ENCODE measurements around the gene KAT5.
"Not testable (repeated sequence)": the region's sequence is repeated elsewhere in the genome, so short reads cannot be mapped to it uniquely, and the experiment has no call there.

The KAT5 gene

GRCh38 chr11:65695459-65696241 lies 16.4 kb upstream of the KAT5 start:
- Histone ChIP-seq H3K4me1 (ENCODE audit: insufficient read depth, low read length) (no peaks in the 10 kb centered on the region), H3K9me3 (ENCODE audit: insufficient read depth, low read depth, low read length) (peaks cover 5% of the 10 kb centered on the region; the same call in 1 of the 2 replicates), H3K27me3 (ENCODE audit: insufficient read depth, low read length) (no peaks in the 10 kb centered on the region), H3K27ac (ENCODE audit: low read depth, low read length) (no peak overlapping the region), H3K36me3 (ENCODE audit: insufficient read depth, low read length) (no peaks in the 10 kb centered on the region), H3K9ac (ENCODE audit: low read depth, low read length) (no peak overlapping the region), H3K4me3 (ENCODE audit: low read length) (no peak overlapping the region)
- 89% methylated on average over 12 of the region's 12 CpGs for WGBS

DNA sequence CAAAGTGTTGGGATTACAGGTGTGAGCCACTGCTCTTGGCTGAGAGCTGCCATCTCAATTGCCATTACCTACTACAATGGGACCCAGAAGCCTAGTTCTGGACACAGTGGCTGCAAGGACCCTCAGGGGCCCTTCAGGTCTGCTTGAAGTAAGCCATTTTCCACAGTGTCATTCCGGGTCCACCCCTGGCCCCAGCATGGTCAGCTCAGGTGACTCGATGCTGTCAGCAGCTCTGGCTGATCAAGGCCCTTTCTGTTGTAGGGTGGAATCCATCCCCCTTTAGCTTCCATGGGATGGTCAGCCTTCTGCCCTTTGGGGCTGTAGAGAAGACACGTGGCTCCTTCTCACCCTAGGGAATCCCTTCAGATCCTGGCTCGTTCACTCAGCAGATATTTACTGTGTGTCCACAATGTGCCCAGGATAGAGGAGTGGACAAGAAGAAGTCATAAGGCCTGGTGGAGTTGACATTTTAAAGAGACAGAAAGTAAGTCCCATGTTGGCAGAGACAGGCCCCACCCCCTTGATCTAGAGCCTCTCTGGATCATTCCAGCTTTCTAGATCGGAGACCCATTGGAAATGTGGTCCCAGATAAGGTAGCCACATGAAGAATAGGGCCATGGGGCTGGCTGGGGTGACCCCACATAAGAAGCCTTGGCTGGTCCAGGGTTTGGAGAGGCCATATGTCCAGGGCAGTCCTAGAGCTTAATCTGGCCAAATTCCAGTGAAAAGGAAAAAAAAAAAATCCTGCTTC lies 15.1 kb upstream of the KAT5 start:
- H3K36me3 ChIP-seq (ENCODE audit: insufficient read depth, low read length) = no peaks in the 10 kb centered on the region
- H3K9me3 ChIP-seq (ENCODE audit: insufficient read depth, low read depth, low read length) = peaks cover 9% of the 10 kb centered on the region; the same call in 1 of the 2 replicates
- 89% methylated on average over 5 of the region's 5 CpGs for WGBS
- H3K27me3 ChIP-seq (ENCODE audit: insufficient read depth, low read length) = no peaks in the 10 kb centered on the region
- no peaks in the 10 kb centered on the region for H3K4me1 ChIP-seq (ENCODE audit: insufficient read depth, low read length)
- H3K9ac ChIP-seq (ENCODE audit: low read depth, low read length) = no peak overlapping the region
- H3K27ac ChIP-seq (ENCODE audit: low read depth, low read length) = no peak overlapping the region
- no peak overlapping the region for H3K4me3 ChIP-seq (ENCODE audit: low read length)

GRCh38 chr11:65698205-65698604 lies 13.8 kb upstream of the KAT5 start:
- whole genome bisulfite sequencing = 90% methylated on average over 8 of the region's 8 CpGs
- Histone ChIP-seq H3K4me1 (ENCODE audit: insufficient read depth, low read length) (no peaks in the 10 kb centered on the region), H3K27ac (ENCODE audit: low read depth, low read length) (no peak overlapping the region), H3K9ac (ENCODE audit: low read depth, low read length) (no peak overlapping the region), H3K4me3 (ENCODE audit: low read length) (no peak overlapping the region), H3K36me3 (ENCODE audit: insufficient read depth, low read length) (no peaks in the 10 kb centered on the region), H3K9me3 (ENCODE audit: insufficient read depth, low read depth, low read length) (peaks cover 9% of the 10 kb centered on the region; the same call in 1 of the 2 replicates), H3K27me3 (ENCODE audit: insufficient read depth, low read length) (peaks cover 5% of the 10 kb centered on the region; the same call in 1 of the 2 replicates)

DNA sequence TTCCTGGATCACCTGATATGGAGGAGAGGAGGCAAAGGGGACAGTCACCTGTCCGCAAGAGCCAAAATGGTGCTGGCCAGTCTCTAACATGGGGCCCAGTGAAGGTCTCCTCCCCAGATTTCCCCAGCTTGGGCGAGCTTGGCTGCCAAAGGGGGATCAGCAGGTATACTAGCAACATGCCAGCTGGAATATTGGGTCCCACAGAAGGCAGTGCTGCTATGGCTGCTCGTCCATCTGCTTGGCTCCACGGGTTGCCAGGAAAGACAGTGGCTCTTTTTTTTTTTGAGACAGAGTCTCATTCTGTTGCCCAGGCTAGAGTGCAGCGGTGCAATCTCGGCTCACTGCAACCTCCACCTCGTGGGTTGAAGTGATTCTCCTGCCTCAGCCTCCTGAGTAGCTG lies 12.7 kb upstream of the KAT5 start:
- no peaks in the 10 kb centered on the region for H3K4me1 ChIP-seq (ENCODE audit: insufficient read depth, low read length)
- H3K27ac ChIP-seq (ENCODE audit: low read depth, low read length) = no peak overlapping the region
- no peak overlapping the region for H3K4me3 ChIP-seq (ENCODE audit: low read length)
- WGBS = 82% methylated on average over 7 of the region's 7 CpGs
- H3K9ac ChIP-seq (ENCODE audit: low read depth, low read length) = no peak overlapping the region
- H3K9me3 ChIP-seq (ENCODE audit: insufficient read depth, low read depth, low read length) = peaks cover 9% of the 10 kb centered on the region; the same call in 1 of the 2 replicates
- H3K27me3 ChIP-seq (ENCODE audit: insufficient read depth, low read length) = peaks cover 6% of the 10 kb centered on the region; the same call in 1 of the 2 replicates
- H3K36me3 ChIP-seq (ENCODE audit: insufficient read depth, low read length) = no peaks in the 10 kb centered on the region

- WGBS = 94% methylated on average over 2 of the region's 3 CpGs
- Histone ChIP-seq H3K9me3 (ENCODE audit: insufficient read depth, low read depth, low read length) (peaks cover 9% of the 10 kb centered on the region; the same call in 1 of the 2 replicates), H3K4me3 (ENCODE audit: low read length) (no peak overlapping the region), H3K27ac (ENCODE audit: low read depth, low read length) (no peak overlapping the region), H3K9ac (ENCODE audit: low read depth, low read length) (no peak overlapping the region), H3K36me3 (ENCODE audit: insufficient read depth, low read length) (no peaks in the 10 kb centered on the region), H3K27me3 (ENCODE audit: insufficient read depth, low read length) (peaks cover 6% of the 10 kb centered on the region; the same call in 1 of the 2 replicates), H3K4me1 (ENCODE audit: insufficient read depth, low read length) (no peaks in the 10 kb centered on the region)
Observed at GRCh38 chr11:65700399-65700798, 11.7 kb upstream of the KAT5 start.

DNA sequence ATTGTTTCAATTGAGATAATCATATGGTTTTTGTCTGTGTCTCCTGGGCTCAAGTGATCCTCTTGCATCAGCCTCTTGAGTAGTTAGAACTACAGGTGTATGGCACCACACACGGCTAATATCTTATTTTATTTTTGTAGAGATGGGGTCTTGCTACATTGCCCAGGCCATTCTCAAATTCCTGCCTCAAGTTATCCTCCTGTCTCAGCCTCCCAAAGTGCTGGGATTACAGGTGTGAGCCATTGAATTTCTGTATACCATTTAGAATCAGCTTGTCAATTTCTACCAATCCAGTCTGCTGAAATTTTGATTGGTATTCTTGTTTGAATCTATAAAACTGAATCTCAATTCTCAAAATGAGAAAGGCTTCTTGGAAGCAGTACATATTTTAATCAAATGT lies 10.4 kb upstream of the KAT5 start:
- H3K27me3 ChIP-seq (ENCODE audit: insufficient read depth, low read length) = peaks cover 6% of the 10 kb centered on the region; the same call in 1 of the 2 replicates
- peaks cover 9% of the 10 kb centered on the region; the same call in 1 of the 2 replicates for H3K9me3 ChIP-seq (ENCODE audit: insufficient read depth, low read depth, low read length)
- no peak overlapping the region for H3K9ac ChIP-seq (ENCODE audit: low read depth, low read length)
- H3K4me1 ChIP-seq (ENCODE audit: insufficient read depth, low read length) = no peaks in the 10 kb centered on the region
- H3K27ac ChIP-seq (ENCODE audit: low read depth, low read length) = no peak overlapping the region
- H3K4me3 ChIP-seq (ENCODE audit: low read length) = no peak overlapping the region
- no CpG with 5 or more reads among the region's 1 CpG for WGBS
- H3K36me3 ChIP-seq (ENCODE audit: insufficient read depth, low read length) = no peaks in the 10 kb centered on the region

GRCh38 chr11:65703846-65704245 lies 8.2 kb upstream of the KAT5 start:
- Histone ChIP-seq H3K4me3 (ENCODE audit: low read length) (no peak overlapping the region), H3K4me1 (ENCODE audit: insufficient read depth, low read length) (no peaks in the 10 kb centered on the region), H3K36me3 (ENCODE audit: insufficient read depth, low read length) (no peaks in the 10 kb centered on the region), H3K9me3 (ENCODE audit: insufficient read depth, low read depth, low read length) (peaks cover 9% of the 10 kb centered on the region; the same call in 1 of the 2 replicates), H3K27me3 (ENCODE audit: insufficient read depth, low read length) (peaks cover 17% of the 10 kb centered on the region), H3K27ac (ENCODE audit: low read depth, low read length) (no peak overlapping the region), H3K9ac (ENCODE audit: low read depth, low read length) (no peak overlapping the region)
- 95% methylated on average over 1 of the region's 4 CpGs for WGBS

GRCh38 chr11:65706303-65706763 lies 5.7 kb upstream of the KAT5 start:
- not testable (repeated sequence) for H3K4me3 ChIP-seq (ENCODE audit: low read length); H3K4me1 ChIP-seq (ENCODE audit: insufficient read depth, low read length); H3K36me3 ChIP-seq (ENCODE audit: insufficient read depth, low read length); H3K9me3 ChIP-seq (ENCODE audit: insufficient read depth, low read depth, low read length); H3K27ac ChIP-seq (ENCODE audit: low read depth, low read length); H3K9ac ChIP-seq (ENCODE audit: low read depth, low read length)
- WGBS = 19% methylated on average over 14 of the region's 14 CpGs
- H3K27me3 ChIP-seq (ENCODE audit: insufficient read depth, low read length) = peaks cover 17% of the 10 kb centered on the region

DNA sequence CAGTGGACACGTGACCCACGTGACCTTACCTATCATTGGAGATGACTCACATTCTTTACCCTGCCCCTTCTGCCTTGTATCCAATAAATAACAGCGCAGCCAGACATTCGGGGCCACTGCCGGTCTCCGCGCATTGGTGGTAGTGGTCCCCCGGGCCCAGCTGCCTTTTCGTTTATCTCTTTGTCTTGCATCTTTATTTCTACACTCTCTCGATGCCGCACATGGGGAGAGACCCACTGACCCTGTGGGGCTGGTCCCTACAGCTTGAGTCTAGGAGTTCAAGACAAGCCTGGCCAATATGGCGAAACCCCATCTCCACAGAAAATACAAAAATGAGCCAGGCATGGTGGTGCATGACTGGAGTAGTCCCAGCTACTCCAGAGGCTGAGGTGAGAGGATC lies 5.0 kb upstream of the KAT5 start:
- H3K27ac ChIP-seq (ENCODE audit: low read depth, low read length); H3K4me3 ChIP-seq (ENCODE audit: low read length); H3K9me3 ChIP-seq (ENCODE audit: insufficient read depth, low read depth, low read length); H3K9ac ChIP-seq (ENCODE audit: low read depth, low read length); H3K4me1 ChIP-seq (ENCODE audit: insufficient read depth, low read length); H3K36me3 ChIP-seq (ENCODE audit: insufficient read depth, low read length): not testable (repeated sequence)
- H3K27me3 ChIP-seq (ENCODE audit: insufficient read depth, low read length) = peaks cover 17% of the 10 kb centered on the region
- 93% methylated on average over 10 of the region's 12 CpGs for WGBS

- Histone ChIP-seq H3K9me3 (ENCODE audit: insufficient read depth, low read depth, low read length) (no peaks in the 10 kb centered on the region), H3K27ac (ENCODE audit: low read depth, low read length) (no peak overlapping the region)
- 87% methylated on average over 4 of the region's 5 CpGs for WGBS
Observed at GRCh38 chr11:65708451-65708850, 3.6 kb upstream of the KAT5 start.

DNA sequence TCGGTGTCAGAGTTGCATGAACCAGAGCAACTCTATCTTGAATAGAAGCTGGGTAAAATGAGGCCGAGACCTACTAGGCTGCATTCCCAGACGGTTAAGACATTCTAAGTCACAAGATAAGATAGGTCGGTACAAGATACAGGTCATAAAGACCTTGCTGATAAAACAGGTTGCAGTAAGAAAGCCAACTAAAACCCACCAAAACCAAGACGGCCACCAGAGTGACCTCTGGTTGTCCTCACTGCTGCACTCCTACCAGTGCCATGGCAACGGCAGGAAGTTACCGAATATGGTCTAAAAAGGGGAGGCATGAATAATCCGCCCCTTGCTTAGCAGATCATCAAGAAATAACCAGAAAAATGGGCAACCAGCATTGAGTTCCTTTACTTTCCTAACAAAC lies 2.4 kb upstream of the KAT5 start:
- Histone ChIP-seq H3K9ac (ENCODE audit: low read depth, low read length) (no peak overlapping the region), H3K27me3 (ENCODE audit: insufficient read depth, low read length) (peaks cover 11% of the 10 kb centered on the region), H3K9me3 (ENCODE audit: insufficient read depth, low read depth, low read length) (no peaks in the 10 kb centered on the region), H3K4me3 (ENCODE audit: low read length) (no peak overlapping the region), H3K4me1 (ENCODE audit: insufficient read depth, low read length) (no peaks in the 10 kb centered on the region), H3K36me3 (ENCODE audit: insufficient read depth, low read length) (peaks cover 19% of the 10 kb centered on the region), H3K27ac (ENCODE audit: low read depth, low read length) (no peak overlapping the region)
- 88% methylated on average over 8 of the region's 8 CpGs for WGBS

More at GRCh38 chr11:65708451-65708850, 3.6 kb upstream of the KAT5 start:
- H3K4me1 ChIP-seq (ENCODE audit: insufficient read depth, low read length) = no peaks in the 10 kb centered on the region
- H3K27me3 ChIP-seq (ENCODE audit: insufficient read depth, low read length) = peaks cover 11% of the 10 kb centered on the region
- peaks cover 7% of the 10 kb centered on the region for H3K36me3 ChIP-seq (ENCODE audit: insufficient read depth, low read length)
- no peak overlapping the region for H3K4me3 ChIP-seq (ENCODE audit: low read length)
- H3K9ac ChIP-seq (ENCODE audit: low read depth, low read length) = no peak overlapping the region
